Measurements from ENCODE around the gene FOLR2. TPM values are rescaled to one million over a fixed set of nuclear protein-coding genes. Genes with fewer than 3 reads are reported as not detected.

Gene FOLR2
- total and polyA plus RNA-seq, 2 experiments from 2014 or later, result not detected

DNA sequence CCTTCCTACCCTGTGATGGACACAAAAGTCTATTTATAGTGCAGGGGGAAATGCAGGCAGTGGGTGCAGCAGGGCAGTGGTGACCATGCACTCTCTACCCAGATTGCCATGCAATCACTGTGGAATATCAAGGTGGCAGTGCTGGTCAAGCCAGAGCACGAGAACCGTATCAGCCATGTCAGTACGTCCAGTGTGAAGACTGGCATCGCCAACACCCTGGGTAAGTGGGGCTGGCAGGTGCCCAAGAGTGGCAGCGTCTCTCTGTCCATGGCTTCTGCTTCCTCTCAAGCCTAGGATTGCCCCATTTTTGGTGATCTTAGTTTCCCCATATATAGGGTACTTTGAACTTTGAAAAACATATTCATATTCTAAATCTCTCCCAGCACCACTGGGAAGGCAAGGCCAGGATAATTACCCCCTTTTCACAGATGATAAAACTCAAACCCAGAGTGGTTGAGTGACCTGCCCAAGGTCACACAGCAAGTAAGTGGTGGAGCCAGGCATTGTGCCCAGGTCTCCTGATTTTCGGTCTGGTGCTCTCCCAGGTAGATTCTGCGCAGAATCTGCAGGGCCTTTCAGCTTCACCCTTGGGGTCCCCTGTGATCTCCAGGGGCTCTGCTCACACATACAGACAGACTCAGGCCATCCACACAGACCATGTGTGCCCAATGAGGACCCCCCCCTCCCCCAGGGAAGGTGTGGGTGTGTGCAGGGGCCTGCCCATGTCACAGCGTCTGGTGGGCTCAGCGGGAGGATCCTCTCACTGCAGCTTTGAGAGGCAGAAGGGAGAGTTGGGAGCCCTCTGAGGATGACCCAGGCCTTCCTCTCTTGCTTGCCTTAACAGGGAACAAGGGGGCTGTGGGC, 15.0 kb downstream of the FOLR2 start (continued):
- TF ChIP-seq ZNF462 (CRISPR knock-in tag; IDR thresholded peaks at IDR 0.05) (no peak), JUNB (IDR thresholded peaks at IDR 0.05; ENCODE audit: unreplicated experiment) (no peak), CREB1 (CRISPR knock-in tag; IDR thresholded peaks at IDR 0.05; ENCODE audit: low read depth) (no peak), STAT1 (IDR thresholded peaks at IDR 0.05; ENCODE audit: unreplicated experiment) (no peak), ZNF331 (CRISPR knock-in tag; IDR thresholded peaks at IDR 0.05; ENCODE audit: low read depth) (no peak), EZH2 (IDR thresholded peaks at IDR 0.05; ENCODE audit: low read depth, unreplicated experiment) (no peak), REST (IDR thresholded peaks at IDR 0.05; ENCODE audit: unreplicated experiment) (no peak), EZH2phosphoT487 (IDR thresholded peaks at IDR 0.05; ENCODE audit: unreplicated experiment) (no peak), ZNF114 (CRISPR knock-in tag; IDR thresholded peaks at IDR 0.05) (no peak), POLR2AphosphoS5 (IDR thresholded peaks at IDR 0.05; ENCODE audit: low read depth) (no peak), NANOG (IDR thresholded peaks at IDR 0.05; ENCODE audit: borderline replicate concordance) (no peak)
- TF ChIP-seq, protein P1, sequence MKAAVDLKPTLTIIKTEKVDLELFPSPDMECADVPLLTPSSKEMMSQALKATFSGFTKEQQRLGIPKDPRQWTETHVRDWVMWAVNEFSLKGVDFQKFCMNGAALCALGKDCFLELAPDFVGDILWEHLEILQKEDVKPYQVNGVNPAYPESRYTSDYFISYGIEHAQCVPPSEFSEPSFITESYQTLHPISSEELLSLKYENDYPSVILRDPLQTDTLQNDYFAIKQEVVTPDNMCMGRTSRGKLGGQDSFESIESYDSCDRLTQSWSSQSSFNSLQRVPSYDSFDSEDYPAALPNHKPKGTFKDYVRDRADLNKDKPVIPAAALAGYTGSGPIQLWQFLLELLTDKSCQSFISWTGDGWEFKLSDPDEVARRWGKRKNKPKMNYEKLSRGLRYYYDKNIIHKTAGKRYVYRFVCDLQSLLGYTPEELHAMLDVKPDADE (IDR thresholded peaks at IDR 0.05), result no peak

All from GM23338 (cell line).